ENCODE data around the gene ASTN2.
A peak's percentile ranks its signal among the peaks of the same experiment; 100 is the strongest.
"Not testable (repeated sequence)": the region's sequence is repeated elsewhere in the genome, so short reads cannot be mapped to it uniquely, and the experiment has no call there.

The ASTN2 gene

GRCh38 chr9:116837018-116837989 is 577.6 kb downstream of the ASTN2 start:
- DNase-seq, result no peak

- not testable (repeated sequence) for DNase-seq
These were observed 584.5 kb downstream of the ASTN2 start for GRCh38 chr9:116830321-116830720.

- DNase-seq, result no peak
These were observed 593.1 kb downstream of the ASTN2 start for GRCh38 chr9:116821633-116822229.

GRCh38 chr9:116819116-116819515 is 595.7 kb downstream of the ASTN2 start:
- no peak for DNase-seq

GRCh38 chr9:116817762-116818161 is 597.1 kb downstream of the ASTN2 start:
- DNase-seq, result no peak

- DNase-seq, result no peak
These were observed 598.4 kb downstream of the ASTN2 start for GRCh38 chr9:116816484-116816883.

- DNase-seq, result no peak
These were observed 599.0 kb downstream of the ASTN2 start for GRCh38 chr9:116815835-116816234.

- no peak for DNase-seq
These were observed 601.9 kb downstream of the ASTN2 start for GRCh38 chr9:116813031-116813300.

GRCh38 chr9:116812231-116813030 is 602.4 kb downstream of the ASTN2 start:
- peak; percentile 16 for DNase-seq

- DNase-seq, result no peak
These were observed 605.2 kb downstream of the ASTN2 start for GRCh38 chr9:116809656-116810055.

GRCh38 chr9:116806075-116806474 is 608.8 kb downstream of the ASTN2 start:
- peak; percentile 4 for DNase-seq

GRCh38 chr9:116800885-116801284 is 614.0 kb downstream of the ASTN2 start:
- no peak for DNase-seq

- DNase-seq, result no peak
These were observed 614.8 kb downstream of the ASTN2 start for GRCh38 chr9:116800074-116800473.

GRCh38 chr9:116798521-116798920 is 616.3 kb downstream of the ASTN2 start:
- DNase-seq, result no peak

- DNase-seq, result no peak
These were observed 617.6 kb downstream of the ASTN2 start for GRCh38 chr9:116797276-116797675.

GRCh38 chr9:116796669-116797068 is 618.2 kb downstream of the ASTN2 start:
- no peak for DNase-seq

GRCh38 chr9:116795821-116796220 is 619.0 kb downstream of the ASTN2 start:
- no peak for DNase-seq

- no peak for DNase-seq
These were observed 622.6 kb downstream of the ASTN2 start for GRCh38 chr9:116792271-116792670.

- no peak for DNase-seq
These were observed 623.5 kb downstream of the ASTN2 start for GRCh38 chr9:116791326-116791725.

GRCh38 chr9:116789081-116789480 is 625.8 kb downstream of the ASTN2 start:
- DNase-seq, result no peak

GRCh38 chr9:116786737-116787136 is 628.1 kb downstream of the ASTN2 start:
- DNase-seq, result no peak

- no peak for DNase-seq
These were observed 637.7 kb downstream of the ASTN2 start for GRCh38 chr9:116777116-116777515.

- DNase-seq, result no peak
These were observed 640.3 kb downstream of the ASTN2 start for GRCh38 chr9:116774421-116775180.

All from fibroblast of skin of right quadriceps (primary cell).